Measurements from ENCODE around the gene STK32B.

DNA sequence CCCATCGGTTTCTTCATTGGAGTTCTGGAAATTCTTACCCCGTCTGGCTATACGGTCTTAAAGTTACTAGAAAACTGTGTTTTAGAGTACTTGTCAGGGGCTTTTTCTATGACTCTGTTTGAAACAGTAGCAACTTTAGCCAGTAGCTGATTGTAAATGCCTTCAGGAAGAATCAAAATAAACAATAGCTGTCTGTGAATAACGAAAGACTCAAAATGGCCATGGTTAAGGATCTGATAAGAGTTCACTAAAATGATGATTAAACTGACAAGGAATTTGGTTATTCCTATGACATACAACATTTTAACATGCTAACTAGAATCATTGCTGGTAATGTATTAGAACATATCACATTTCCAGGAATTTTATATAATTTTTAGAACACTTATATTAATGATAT lies 466.1 kb downstream of the STK32B start:
- TF ChIP-seq, protein P1, sequence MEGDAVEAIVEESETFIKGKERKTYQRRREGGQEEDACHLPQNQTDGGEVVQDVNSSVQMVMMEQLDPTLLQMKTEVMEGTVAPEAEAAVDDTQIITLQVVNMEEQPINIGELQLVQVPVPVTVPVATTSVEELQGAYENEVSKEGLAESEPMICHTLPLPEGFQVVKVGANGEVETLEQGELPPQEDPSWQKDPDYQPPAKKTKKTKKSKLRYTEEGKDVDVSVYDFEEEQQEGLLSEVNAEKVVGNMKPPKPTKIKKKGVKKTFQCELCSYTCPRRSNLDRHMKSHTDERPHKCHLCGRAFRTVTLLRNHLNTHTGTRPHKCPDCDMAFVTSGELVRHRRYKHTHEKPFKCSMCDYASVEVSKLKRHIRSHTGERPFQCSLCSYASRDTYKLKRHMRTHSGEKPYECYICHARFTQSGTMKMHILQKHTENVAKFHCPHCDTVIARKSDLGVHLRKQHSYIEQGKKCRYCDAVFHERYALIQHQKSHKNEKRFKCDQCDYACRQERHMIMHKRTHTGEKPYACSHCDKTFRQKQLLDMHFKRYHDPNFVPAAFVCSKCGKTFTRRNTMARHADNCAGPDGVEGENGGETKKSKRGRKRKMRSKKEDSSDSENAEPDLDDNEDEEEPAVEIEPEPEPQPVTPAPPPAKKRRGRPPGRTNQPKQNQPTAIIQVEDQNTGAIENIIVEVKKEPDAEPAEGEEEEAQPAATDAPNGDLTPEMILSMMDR (IDR thresholded peaks at IDR 0.05) = no peak
- no peak for TF ChIP-seq EZH2 (IDR thresholded peaks at IDR 0.05; ENCODE audit: borderline replicate concordance, insufficient read depth, low read depth, low read length, poor library complexity, severe bottlenecking)
